Activated CD4-positive, CD25-positive, alpha-beta regulatory T cell treated with anti-CD3 and anti-CD28 coated beads, Interleukin-2, amount 50 U/mL, for 24 hours (primary cell): Measurements from ENCODE around the gene KIF1A.

Experiments used
- ATAC-seq, 2 donors: fragments of 150-1000 bp; cut with Tn5 transposase; one replicate each; pipeline ENCODE4 v1.10.0; 2021; ENCODE audit warnings: mild to moderate bottlenecking in 1 of 2, moderate library complexity in 1 of 2

The KIF1A gene

DNA sequence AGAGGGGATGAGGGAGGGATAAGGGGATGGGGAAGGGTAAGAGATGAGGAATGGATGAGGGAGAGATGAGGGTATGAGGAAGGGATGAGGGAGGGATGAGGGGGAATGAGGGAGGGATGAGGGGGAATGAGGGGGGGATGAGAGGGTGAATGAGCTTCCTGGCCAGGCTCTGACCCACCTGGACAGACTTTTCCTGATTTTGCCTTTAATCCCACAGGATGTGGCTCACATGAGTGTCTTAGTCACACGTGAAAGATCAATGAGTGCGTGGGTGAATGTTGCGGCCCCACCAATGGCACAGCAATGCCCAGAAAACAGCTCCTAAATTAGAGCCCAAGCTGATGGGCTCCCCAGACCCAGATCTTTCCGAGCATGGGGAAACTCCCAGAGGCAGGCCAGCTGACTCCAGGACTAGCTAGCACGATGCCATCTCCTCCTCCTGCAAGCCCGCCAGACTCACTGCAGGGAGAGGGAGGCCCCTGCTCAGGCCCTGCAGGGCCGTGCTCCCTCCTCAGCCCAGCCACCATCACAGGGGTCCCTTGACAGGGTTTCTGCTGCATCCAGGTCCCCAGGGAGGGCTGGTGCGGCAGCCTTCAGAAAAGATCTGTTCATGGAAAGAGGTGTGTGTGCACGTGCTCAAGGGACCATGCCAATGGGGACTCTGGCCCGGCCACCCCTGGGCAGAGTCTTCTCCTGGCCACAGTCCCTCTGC, 87.0 kb downstream of the KIF1A start:
- ATAC-seq: no peak

DNA sequence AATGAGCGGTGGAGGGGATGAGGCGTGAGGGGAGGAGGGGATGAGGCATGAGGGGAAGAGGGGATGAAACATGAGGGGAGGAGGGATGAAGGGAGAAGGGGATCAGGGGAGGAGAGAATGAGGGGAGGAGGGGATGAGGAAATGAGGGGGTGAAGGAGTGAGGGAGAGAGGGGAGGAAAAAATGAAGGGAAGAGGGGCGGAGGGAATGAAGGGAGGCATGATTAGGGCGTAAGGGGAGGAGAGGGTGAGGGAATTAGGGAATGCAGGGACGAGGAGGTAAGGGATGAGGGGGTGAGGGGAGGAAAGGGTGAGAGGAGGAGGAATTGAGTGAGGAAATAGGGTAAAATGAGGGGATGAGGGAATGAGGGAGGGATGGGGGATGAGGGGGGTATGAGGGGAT, 87.8 kb downstream of the KIF1A start:
- ATAC-seq: no peak

DNA sequence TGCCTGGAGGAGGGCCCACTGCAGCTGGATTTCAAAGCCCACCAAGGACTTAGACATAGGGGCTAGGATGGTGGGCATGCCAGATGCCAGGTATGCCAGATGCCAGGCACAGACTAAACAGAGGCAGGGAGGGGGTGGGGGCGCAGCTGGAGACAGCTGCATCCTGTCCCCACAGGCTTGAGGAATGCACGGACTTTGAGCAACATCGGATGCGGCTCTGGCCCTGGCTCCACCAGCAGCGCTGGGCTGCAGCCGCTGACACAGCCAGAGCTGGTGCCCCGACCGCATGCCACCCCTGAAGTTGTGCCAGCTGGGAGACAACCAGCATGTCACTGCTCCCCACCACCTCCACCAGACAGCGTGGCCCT, 88.9 kb downstream of the KIF1A start:
- no peak for ATAC-seq

DNA sequence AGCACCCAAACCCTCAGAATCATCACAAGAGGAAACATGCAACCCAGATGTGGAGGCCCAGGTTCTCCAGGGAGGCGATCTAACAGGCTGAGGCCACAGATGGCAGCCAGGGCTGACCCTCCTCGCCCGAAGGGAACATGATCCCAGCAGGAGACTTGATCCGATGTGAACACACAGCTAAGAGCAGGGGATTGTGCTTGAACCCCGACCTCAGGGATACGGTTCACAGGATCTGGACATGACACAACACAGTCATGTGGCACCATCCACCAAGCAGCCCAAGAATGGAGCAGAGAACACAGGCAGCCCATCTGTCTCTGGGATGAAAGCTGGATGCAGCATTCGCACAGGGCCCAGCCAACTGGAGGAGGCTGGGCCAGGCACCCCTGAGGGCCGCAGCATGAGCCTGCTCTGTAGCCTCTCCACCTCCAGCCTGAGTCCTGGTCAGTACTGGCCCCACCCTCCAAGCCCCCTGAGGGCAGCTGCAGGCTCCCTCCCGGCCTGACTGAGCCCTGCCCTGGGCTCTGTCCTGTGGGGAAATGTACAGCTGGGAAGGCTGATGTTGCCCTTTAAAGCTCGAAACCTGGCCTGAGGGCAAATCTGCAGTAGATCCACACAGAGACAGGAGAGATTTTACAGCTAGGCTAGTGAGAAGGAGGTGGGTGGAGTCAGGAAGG, 89.4 kb downstream of the KIF1A start:
- ATAC-seq: no peak

DNA sequence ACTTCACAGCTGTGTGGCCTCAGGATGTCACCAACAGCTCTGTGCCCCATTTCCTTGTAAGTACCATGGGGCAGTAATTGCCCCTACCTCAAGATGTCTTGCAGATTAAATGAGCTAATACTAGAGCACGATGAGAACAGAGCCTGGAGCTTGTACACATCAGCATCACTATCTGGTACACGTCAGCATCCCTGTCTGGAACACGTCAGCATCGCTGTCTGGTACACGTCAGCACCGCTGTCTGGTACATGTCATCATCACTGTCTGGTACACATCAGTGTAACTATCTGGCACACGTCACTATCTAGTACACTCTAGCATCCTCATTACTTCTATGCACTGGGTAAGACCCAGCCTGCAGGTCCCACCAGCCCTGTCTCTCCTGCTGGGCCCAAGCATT, 91.2 kb downstream of the KIF1A start:
- no peak for ATAC-seq

DNA sequence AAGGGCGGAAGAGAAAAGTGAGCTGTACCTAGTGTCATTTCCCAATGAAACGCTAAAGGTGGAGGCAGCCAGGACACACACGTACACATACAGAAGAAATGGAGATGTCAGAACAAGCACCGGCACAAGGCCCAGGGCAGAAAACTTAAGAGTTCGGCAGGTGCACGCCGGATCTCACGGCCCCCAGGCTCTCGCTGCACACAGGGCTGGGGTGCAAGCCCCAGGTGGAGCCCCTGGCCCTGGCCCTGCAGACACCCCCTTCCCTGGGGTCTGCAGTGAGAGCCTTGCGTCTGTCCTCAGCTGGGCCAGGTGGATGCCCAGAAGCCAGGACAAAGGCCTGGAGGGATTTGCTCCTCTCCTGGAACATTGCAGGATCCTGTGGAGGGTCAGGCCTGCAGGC, 91.7 kb downstream of the KIF1A start:
- ATAC-seq: no peak

DNA sequence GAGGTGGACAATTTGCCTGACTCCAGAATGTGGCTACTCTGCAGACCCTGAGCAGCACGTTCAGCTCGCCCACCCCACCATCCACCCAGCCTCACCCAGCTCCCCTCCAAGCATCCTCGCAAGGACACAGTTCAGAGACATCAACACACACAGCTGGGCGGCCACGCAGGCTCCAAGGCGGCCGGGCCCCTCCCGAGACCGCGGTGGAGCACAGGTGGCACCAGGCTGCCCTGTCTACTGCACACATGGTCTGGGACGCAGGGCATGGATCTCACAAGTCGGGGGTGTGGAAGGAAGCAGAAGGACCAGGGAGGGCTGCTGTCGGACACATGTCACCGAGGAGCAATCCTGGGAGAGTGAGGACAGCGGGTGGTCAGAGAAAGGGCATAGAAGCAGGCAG, 92.1 kb downstream of the KIF1A start:
- ATAC-seq: no peak

DNA sequence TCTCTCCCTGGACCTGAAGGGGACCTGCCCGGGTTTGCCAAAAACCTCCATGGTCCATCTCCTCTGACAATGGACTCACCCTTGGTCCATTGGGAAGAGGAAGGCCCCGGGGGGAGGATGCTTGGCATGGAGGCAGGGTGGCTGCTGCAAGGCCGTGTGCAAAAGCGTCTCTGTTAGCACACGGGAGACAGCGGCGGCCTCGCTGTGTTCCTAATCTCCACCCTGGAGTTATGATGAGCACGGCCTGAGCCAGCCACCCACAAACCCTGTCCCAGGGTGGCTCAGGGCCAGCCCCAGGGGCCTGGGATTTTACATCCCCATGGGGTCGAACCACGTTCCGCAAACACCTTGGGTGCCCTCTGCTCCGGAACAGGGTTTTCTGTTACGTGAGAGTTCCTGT, 92.6 kb downstream of the KIF1A start:
- no peak for ATAC-seq

DNA sequence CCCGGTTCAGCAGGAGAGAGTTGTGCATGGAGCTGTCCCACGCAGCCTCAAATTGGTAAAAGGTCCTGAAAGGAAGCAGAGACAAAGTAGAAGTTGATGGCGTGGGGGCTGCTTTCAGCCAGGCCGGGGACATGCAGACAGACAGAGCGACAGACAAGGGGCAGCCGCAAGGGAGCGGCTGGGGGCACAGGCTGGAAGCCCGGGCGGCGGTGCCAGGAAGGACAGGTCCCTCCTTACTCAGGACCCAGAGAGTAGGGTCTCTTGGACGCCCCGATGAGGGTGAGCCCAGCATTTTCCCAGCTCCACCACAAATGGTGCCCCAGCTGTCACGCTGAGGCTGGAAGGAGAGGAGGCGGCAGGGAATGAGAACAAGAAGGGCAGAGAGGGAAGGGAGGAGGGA, 93.1 kb downstream of the KIF1A start:
- no peak for ATAC-seq

DNA sequence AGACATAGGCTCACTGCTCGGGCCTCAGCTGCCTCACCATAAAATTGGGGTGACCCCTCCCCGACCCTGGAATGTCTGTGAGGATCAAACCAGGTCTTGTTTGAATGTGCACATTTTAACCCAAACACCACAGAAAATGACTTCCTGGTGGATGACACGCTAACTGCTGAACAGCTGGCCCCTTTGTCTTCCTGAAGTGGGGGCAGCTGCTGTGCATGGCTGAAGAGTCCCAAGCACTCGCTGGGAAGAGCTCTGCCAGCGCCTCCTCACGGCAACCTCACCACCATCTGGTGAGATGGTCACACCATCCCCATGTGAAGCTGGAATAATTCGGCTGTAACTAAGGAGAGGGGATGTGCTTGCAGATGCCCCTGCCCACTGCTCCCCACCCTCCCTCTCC, 94.3 kb downstream of the KIF1A start:
- ATAC-seq: no peak

DNA sequence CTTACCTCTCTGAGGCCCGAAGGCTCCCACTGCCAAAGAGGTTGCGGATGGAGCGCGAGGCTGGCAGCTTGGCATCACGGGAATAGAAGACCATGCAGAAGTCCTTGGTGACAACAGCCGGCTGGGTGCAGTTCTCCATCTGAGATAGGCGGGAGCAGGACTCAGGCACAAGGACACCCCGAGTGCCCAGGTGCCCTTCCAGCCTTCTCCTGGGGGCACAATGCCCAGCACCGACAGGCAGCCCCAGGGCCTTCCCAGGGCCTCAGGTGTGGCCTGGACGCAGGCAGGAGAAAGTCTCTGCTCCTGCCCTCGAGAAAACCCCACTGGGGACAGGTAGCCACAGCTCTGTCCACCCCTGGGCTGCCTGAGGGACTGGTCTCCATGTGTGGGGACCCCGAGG, 94.8 kb downstream of the KIF1A start:
- ATAC-seq: no peak

DNA sequence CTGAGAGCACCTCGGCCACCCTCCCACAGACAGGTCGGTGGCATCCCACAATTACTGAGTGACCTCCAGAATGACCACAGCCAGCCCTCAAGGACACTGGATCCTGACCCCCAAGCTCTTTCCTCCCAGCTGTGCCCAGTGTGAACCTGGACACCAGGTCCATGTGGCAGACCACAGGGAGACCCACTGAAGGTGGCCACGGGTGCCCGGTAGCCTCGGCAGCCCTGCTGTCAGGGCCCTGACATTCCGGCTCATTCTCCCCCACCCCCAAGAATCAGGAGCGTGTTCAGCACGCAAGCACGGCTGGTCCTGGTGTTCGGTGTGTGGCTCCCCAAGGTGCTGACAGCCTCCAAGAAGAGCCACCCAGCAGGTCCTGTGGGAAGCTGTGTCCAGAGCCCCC, 95.6 kb downstream of the KIF1A start:
- no peak for ATAC-seq

DNA sequence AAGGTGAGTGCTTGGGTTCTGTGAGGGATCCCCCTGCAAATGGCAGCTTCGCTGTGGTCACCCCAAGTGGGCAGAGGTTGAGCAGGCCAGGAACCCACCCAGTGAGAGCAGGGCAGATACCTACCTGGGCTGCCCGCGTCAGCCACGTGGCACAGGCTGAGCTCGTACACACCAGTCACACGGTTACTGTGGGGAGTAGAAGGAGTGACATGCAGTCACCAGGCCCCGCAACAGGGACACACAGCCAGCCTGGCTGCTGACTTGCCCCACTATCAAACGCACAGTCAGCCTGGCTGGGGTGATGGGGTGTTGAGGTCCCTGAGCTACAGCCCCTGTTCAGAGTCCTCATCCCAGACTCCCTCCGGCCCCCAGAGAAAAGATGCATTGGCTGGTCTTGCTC, 96.2 kb downstream of the KIF1A start:
- ATAC-seq: no peak

DNA sequence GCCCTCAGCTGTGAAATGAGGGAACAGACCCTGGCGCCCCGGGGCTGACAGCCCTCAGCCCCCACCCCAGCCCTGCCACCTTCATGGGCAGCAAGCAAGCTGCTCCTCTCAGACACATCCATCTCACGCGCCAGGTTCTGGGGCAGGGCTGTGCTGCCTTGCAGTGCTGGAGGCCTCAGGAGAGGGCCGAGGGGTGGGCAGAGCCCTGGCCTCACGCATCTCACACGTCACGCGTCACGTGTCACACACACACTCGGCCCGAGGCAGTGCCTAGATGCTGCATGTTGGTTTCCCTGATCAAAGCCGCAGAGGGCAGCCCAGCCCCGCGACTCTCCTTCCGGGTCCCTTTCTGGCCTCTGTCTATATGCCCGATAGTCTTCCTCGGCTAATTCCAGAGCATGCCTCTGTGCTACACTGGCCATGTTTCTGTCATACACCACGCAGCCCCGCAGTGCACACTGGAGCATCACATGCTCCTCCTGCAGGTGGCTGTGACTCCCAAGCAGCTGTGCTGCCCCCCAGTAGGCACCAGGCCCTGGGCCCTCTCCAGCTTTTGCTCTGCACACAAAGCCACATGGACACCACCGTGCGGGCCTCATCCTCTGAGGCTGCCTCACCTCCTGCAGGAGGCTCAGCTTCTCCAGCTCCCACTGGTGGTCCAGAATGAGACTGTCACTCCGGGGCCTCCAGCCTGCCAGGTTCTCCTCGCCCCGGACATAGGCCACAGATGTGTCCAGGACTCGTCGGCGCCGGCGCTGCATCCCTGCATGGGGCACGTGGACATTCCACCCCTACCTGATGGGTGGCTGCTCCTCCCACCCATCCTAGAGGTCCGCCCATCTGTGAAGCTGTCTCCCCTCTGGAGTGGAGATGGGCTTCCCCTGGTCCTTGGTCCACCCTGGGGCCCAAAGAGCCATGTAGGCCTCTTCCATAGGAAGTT, 97.0 kb downstream of the KIF1A start:
- no peak for ATAC-seq

DNA sequence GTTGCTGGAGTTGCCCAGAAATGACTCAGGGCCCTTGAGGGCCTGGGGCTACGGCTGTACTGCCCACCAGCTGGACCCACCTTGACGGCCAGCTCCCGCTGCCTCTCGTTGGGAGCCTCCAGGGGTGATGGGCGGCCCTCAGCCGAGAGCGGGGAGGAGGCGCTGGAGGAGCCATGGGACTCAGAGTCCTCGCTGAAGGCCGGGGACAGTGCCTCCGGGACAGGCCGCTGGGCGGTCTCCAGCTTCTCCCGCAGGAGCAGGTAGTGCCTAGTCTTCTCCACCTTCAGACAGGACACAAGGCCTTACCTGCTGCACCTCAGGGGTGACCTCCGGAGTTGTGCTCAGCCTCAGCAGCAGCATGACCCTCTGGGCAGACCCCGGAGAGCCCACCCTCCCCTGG, 97.6 kb downstream of the KIF1A start:
- ATAC-seq: no peak

DNA sequence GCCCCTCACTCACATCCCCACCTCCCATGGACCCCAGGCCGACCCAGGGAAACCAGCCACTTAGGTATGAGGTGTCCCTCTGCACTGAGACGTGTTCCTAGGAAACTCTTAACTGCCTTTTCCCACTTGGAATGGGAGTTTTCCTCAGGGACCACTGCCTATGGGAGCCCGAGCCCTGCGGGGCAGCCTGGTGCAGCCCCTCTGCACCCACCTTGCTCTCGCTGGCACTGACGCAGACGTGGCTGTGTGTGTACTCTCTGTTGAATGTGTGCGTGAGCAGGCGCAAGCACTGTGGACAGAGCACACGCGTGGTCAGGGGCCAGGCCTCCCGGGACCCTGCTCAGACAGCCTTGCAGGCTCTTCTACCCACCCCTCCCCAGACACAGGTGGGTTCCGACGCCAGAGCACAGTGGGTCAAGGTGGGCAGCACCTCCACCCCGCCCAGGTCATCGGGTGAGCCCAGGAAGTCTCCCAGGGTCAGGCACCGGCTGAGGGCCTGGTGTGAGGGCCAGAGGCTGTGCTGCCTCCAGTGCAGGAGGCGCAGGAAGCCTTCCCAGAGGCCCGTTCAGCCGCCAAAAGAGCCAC, 98.3 kb downstream of the KIF1A start:
- ATAC-seq: no peak

DNA sequence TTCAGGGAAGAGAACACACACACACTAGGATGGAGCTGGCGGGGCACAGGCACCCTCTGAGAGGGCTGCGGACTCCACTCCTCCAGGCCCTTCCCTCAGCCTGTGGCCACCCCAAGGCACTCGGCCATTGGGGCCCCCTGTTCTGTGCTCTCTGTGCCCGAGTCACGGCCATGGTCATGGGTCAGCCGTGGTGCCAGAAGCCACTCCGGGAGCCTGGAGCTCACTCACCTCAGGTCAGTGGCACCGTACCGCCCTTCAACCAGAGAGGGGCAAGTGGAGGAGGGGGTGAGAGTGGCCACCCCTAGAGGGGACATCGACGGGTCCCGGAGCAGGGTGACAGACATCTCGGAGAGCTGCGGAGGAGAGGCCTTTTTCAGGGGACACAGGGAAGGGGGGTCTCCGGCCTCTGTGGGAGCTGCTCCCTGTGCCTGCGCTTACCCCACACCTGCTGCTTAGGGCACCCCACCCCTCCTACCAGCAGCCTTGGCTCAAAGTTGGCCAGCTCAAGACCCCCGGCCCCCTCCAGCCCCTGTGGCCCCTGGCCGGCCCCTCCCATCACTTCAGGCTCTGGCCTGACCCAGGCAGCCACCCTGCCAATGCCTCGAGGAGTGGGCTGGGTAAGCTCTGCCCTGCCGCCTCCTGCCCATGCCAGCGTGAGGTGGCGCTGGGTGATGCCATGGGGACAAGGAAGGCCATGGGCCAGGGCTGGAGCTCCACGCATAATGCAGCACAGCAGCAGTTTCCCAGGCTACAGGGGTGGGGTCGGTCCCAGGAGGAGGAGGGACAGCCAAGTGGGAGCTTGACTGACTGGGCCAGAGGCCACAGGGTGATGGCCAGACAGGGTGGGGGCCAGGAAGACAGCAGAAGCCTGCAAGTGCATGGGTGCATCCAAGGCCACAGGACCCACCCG, 99.1 kb downstream of the KIF1A start:
- no peak for ATAC-seq

DNA sequence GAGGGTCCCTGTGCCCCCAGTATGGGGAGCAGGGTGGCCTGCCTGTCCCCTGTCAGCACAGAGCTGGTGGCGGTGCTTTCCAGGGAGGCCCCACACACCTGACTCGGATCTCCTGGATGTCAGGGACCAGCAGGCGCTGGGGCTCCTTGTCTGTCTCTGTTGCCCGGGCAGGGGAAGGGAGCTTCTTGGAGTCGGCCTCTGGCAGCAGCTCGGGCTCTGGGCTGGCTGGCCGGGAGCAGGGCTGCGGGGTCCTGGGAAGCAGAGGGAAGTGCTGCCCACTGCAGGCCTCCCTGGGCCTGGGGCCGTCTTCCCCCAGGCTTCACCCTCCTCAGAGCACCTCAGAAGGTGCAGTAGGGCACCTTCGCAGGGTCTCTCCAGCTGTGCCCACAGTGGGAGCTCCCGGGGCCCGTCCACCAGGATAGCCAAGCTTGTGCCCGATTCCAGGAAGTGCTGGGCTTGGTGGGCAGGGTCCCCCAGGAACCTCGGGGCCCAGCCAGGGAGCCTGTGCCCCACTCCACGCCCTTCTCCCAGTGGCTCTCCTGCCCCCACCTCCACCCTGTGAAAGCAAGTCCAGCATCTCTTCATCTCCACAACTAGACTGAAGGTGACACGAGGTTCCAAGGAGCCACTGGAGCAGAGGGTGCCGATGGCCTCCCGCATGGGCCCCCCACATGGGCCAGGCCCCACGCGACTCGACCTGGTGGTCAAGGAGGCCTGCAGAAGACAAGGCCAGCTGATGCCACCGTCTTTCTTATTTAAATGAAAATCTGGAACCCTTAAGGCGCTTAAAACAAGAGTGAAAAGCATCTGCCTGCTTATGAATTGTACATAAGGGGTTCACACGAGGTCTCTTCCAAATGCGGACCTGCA, 100.1 kb downstream of the KIF1A start:
- no peak for ATAC-seq

DNA sequence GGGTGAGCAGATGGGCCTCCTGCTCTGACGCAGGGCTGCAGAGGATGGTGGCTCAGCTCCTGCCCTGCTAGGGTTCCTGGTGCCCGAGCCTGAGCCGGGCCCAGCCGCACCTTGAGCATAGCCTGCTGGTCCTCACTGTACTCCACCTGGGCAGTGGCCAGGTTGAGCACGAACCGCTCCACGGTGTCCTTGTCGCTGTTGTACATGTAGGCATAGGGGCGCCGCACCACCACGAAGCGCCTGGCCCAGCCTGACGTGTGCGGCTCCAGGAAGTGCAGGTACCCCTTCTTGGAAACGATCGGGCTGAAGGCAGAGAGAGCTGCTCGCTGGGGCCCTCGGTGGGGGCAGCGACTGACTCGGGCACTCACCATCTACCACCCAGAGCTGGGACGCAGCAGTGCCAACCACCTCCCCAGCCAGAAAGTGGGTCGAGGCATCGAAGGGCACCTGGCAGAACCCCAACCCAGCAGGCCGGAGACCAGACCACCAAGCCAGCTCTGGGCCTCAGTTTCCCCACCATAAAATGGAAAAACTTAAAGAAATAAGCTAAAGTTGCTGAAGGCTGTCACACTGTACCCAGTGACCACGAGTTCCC, 101.0 kb downstream of the KIF1A start:
- ATAC-seq: no peak

DNA sequence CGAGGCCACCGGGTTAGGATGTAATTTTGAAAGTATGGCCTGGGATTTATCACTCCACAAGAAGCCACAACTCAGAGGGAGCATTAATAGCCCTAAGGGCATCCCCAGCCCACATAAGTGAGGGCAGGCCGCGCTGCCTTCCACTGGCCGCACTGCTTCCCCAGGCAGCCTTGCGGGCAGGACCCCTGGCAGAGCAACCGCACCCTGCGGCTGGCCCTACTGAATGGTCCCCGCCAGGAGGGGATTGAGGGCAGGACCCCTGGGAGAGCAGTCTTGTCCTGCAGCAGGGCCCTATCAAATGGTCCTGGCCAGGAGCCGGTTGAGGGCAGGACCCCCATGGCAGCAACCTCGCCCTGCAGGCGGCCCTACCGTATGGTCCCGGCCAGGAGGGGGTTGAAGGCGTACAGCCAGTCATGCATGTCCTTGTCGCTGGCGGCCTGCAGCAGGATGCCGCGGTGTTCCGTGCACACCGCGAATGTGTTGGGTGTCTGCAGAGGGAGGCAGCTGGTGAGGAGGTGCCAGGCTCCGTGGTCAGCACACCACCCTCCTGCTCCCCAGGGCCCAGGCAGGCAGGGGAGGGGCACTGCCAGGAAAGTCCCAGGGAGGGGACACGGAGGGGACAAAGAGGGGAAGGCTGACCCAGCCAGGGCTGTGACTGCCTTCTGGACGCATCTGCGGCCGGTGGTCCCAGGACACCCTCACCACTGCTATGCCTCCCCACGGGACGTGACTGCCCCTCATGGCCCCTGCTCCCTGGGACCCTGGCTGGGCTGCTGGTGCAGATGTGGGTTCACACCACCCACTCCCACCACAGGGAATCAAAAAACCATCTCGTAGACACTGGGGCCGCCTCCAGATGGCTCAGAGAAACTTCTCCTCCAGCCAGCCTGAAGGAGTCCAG, 102.1 kb downstream of the KIF1A start:
- ATAC-seq: no peak
